H1 (cell line): ENCODE results near the gene RAMP1. TPM values are rescaled to one million over a fixed set of nuclear protein-coding genes. Genes with fewer than 3 reads are reported as not detected.

Experiments used
- CTCF ChIA-PET: fragments of 300-600 bp; sonication (Branson Sonifier 250); formaldehyde crosslinking; loops from one replicate; lab custom pipeline; 2021; ENCODE audit not compliant: partially characterized antibody; lab: Charles Lee
- POLR2A ChIA-PET: fragments of 300-600 bp; sonication (Branson Sonifier 250); formaldehyde crosslinking; loops from one replicate; lab custom pipeline; 2021; ENCODE audit warnings: inconsistent platforms; ENCODE audit not compliant: partially characterized antibody; lab: Charles Lee
- DNase-seq, 2 experiments: peaks; one replicate each; pipeline versions ENCODE4 v3.0.0 to v3.0.0-alpha.2; 2010 to 2022; ENCODE audit warnings: low spot score in 2 of 2, low read depth in 1 of 2, mixed read lengths in 1 of 2
- FAIRE-seq: peaks from 2 replicates; lab custom pipeline; 2011; peaks lifted over from hg19 to GRCh38; lab: Jason Lieb, UNC
- H2AFZ ChIP-seq: 2 replicates; pipeline ENCODE4 v1.8.1; 2012; ENCODE audit warnings: low read length, inconsistent platforms
- H2AK5ac ChIP-seq: 2 replicates; pipeline ENCODE4 v1.6.1; 2013; ENCODE audit warnings: low read depth, low read length
- H2BK120ac ChIP-seq: replicated peaks from 2 replicates; pipeline ENCODE3; 2013; ENCODE audit warnings: low read depth, low read length, inconsistent platforms
- H2BK12ac ChIP-seq: 2 replicates; pipeline ENCODE4 v1.6.1; 2013; ENCODE audit warnings: low read depth, low read length
- H2BK15ac ChIP-seq: 2 replicates; pipeline ENCODE4 v1.6.1; 2013; ENCODE audit warnings: low read length
- H2BK20ac ChIP-seq: 2 replicates; pipeline ENCODE4 v1.6.1; 2013; ENCODE audit warnings: low read length
- H2BK5ac ChIP-seq: 2 replicates; pipeline ENCODE4 v1.6.1; 2013; ENCODE audit warnings: low read depth, low read length
- H3K14ac ChIP-seq: 2 replicates; pipeline ENCODE4 v1.6.1; 2013; ENCODE audit warnings: inconsistent platforms; ENCODE audit not compliant: insufficient read length
- H3K18ac ChIP-seq: 2 replicates; pipeline ENCODE4 v1.6.1; 2013; ENCODE audit warnings: low read length; ENCODE audit errors: extremely low read depth
- H3K23ac ChIP-seq: 2 replicates; pipeline ENCODE4 v1.6.1; 2013; ENCODE audit warnings: inconsistent platforms; ENCODE audit not compliant: insufficient read length
- H3K23me2 ChIP-seq: 2 replicates; pipeline ENCODE4 v1.6.1; 2013; ENCODE audit warnings: low read depth, low read length
- H3K27ac ChIP-seq: 2 replicates; pipeline ENCODE4 v1.6.1; 2011; ENCODE audit warnings: low read depth, low read length, inconsistent platforms
- H3K27me3 ChIP-seq, 4 experiments: replicated peaks in 1 of 4; 1 replicate in 1 of 4; 2 replicates in 3 of 4; pipeline versions ENCODE4 v1.6.1 to v1.8.1; 2011 to 2013; ENCODE audit warnings: low read length in 3 of 4, mild to moderate bottlenecking in 3 of 4, inconsistent platforms in 2 of 4, mixed read lengths in 2 of 4, moderate library complexity in 1 of 4; ENCODE audit not compliant: control insufficient read depth in 3 of 4, insufficient read depth in 3 of 4; ENCODE audit errors: extremely low read depth in 1 of 4
- H3K36me3 ChIP-seq, 4 experiments: 2 replicates each; pipeline versions ENCODE4 v1.6.1 to v1.8.1; 2011 to 2013; ENCODE audit warnings: mild to moderate bottlenecking in 4 of 4, low read length in 3 of 4, moderate library complexity in 2 of 4, control low read depth in 1 of 4, inconsistent platforms in 1 of 4; ENCODE audit not compliant: insufficient read depth in 4 of 4, control insufficient read depth in 2 of 4
- H3K4ac ChIP-seq: replicated peaks from 2 replicates; pipeline ENCODE3; 2013; ENCODE audit warnings: low read length, low read depth, mixed read lengths, inconsistent platforms; ENCODE audit not compliant: insufficient read length
- H3K4me1 ChIP-seq, 4 experiments: replicated peaks in 1 of 4; 1 replicate in 1 of 4; 2 replicates in 3 of 4; pipeline versions ENCODE4 v1.6.1 to v1.8.1; 2011 to 2013; ENCODE audit warnings: low read length in 3 of 4, inconsistent platforms in 2 of 4, mixed read lengths in 1 of 4; ENCODE audit not compliant: insufficient read depth in 4 of 4, control insufficient read depth in 3 of 4
- H3K4me2 ChIP-seq, 2 experiments: 2 replicates each; pipeline versions ENCODE4 v1.6.1 to v1.8.1; 2011 to 2013; ENCODE audit warnings: low read depth in 2 of 2, low read length in 2 of 2, control low read depth in 1 of 2, inconsistent platforms in 1 of 2, mild to moderate bottlenecking in 1 of 2; ENCODE audit not compliant: insufficient read depth in 1 of 2
- H3K4me3 ChIP-seq, 4 experiments: fragments of 200-600, 300-600 bp in 1 of 4; sonication (generic), shearing (Covaris generic), sonication (Bioruptor Twin) in 1 of 4; 2 replicates each; pipeline versions ENCODE4 v1.5.1 to v1.8.1; 2011 to 2016; ENCODE audit warnings: low read length in 4 of 4, low read depth in 3 of 4, control low read depth in 2 of 4, inconsistent platforms in 2 of 4, mild to moderate bottlenecking in 2 of 4, mixed read lengths in 1 of 4, moderate library complexity in 1 of 4; ENCODE audit not compliant: insufficient read depth in 2 of 4; ENCODE audit errors: extremely low read depth in 1 of 4
- H3K56ac ChIP-seq: replicated peaks from 2 replicates; pipeline ENCODE3; 2013; ENCODE audit warnings: low read depth, mild to moderate bottlenecking, mixed read lengths, low read length, inconsistent platforms; ENCODE audit not compliant: insufficient read length
- H3K79me1 ChIP-seq: 2 replicates; pipeline ENCODE4 v1.6.1; 2013; ENCODE audit warnings: low read depth, low read length, control low read depth
- H3K79me2 ChIP-seq, 2 experiments: 2 replicates each; pipeline versions ENCODE4 v1.6.1 to v1.8.1; 2012 to 2013; ENCODE audit warnings: low read length in 2 of 2, mild to moderate bottlenecking in 2 of 2, inconsistent platforms in 1 of 2; ENCODE audit not compliant: insufficient read depth in 2 of 2, control insufficient read depth in 1 of 2
- H3K9ac ChIP-seq, 4 experiments: replicated peaks in 1 of 4; 1 replicate in 1 of 4; 2 replicates in 3 of 4; pipeline versions ENCODE4 v1.6.1 to v1.8.1; 2011 to 2013; ENCODE audit warnings: low read depth in 3 of 4, low read length in 3 of 4, control low read depth in 2 of 4, mild to moderate bottlenecking in 2 of 4, moderate library complexity in 2 of 4, inconsistent platforms in 1 of 4; ENCODE audit errors: extremely low read depth in 1 of 4
- H3K9me3 ChIP-seq, 2 experiments: 2 replicates each; pipeline versions ENCODE4 v1.6.1 to v1.8.1; 2012 to 2013; ENCODE audit warnings: mild to moderate bottlenecking in 2 of 2, moderate library complexity in 2 of 2, control low read depth in 1 of 2, inconsistent platforms in 1 of 2, low read depth in 1 of 2, low read length in 1 of 2, mixed read lengths in 1 of 2; ENCODE audit not compliant: insufficient read depth in 2 of 2
- H4K20me1 ChIP-seq, 2 experiments: replicated peaks in 1 of 2; 2 replicates each; pipeline versions ENCODE3 to v1.8.1; 2011 to 2013; ENCODE audit warnings: inconsistent platforms in 2 of 2, low read length in 2 of 2, mild to moderate bottlenecking in 1 of 2; ENCODE audit not compliant: insufficient read depth in 2 of 2, control insufficient read depth in 1 of 2
- H4K5ac ChIP-seq: 2 replicates; pipeline ENCODE4 v1.6.1; 2013; ENCODE audit warnings: low read length, low read depth, mixed read lengths, inconsistent platforms; ENCODE audit not compliant: insufficient read length
- H4K8ac ChIP-seq: 2 replicates; pipeline ENCODE4 v1.8.0; 2013; ENCODE audit warnings: mild to moderate bottlenecking, moderate library complexity, low read length, inconsistent platforms; ENCODE audit not compliant: insufficient read depth; ENCODE audit errors: extremely low read depth
- H4K91ac ChIP-seq: replicated peaks from 2 replicates; pipeline ENCODE3; 2013; ENCODE audit warnings: low read length, mixed read lengths, inconsistent platforms; ENCODE audit not compliant: insufficient read length
- BACH1 ChIP-seq: IDR thresholded peaks from 2 replicates; pipeline ENCODE4 v1.6.1; 2012; ENCODE audit warnings: low read length, improper control_type of control experiment
- BRCA1 ChIP-seq: IDR thresholded peaks from 2 replicates; pipeline ENCODE4 v1.6.1; 2012; ENCODE audit warnings: low read depth, low read length, improper control_type of control experiment
- RXRA ChIP-seq: IDR thresholded peaks from 2 replicates; pipeline ENCODE4 v1.6.1; 2011; ENCODE audit warnings: low read depth, mild to moderate bottlenecking, low read length, moderate library complexity; ENCODE audit not compliant: insufficient read depth
- SIRT6 ChIP-seq: IDR thresholded peaks from one replicate; pipeline ENCODE4 v1.7.1; 2012; ENCODE audit warnings: low read length, inconsistent platforms
- WGBS, 2 experiments: shearing (Covaris generic) in 1 of 2; methylation state at CpG; one replicate each; pipeline versions ENCODE4 v1.1.6 to v1.1.7; 2013 to 2015; ENCODE audit warnings: low lambda C conversion rate in 2 of 2, mixed read lengths in 2 of 2, inconsistent platforms in 1 of 2, low coverage in 1 of 2, missing lambda C conversion rate in 1 of 2; ENCODE audit not compliant: insufficient replicate concordance in 2 of 2, insufficient coverage in 1 of 2, insufficient read length in 1 of 2; ENCODE audit errors: extremely low coverage in 1 of 2, missing lambda C conversion rate in 1 of 2; 5-methylcytosine and 5-hydroxymethylcytosine counted together
- polyA plus RNA-seq, 7 experiments: library from polyadenylated mRNA; depleted of rRNA in 3 of 7; stranded (reverse) in 5 of 7; unstranded in 2 of 7; fragments of >200 nt in 5 of 7; fragments of 200-250 nt in 2 of 7; gene quantifications; 1 replicate in 5 of 7; 2 replicates in 1 of 7; 4 replicates in 1 of 7; pipeline versions ENCODE4 v1.2.1 to v1.2.3, GENCODE V29; 2011 to 2013; ENCODE audit warnings: missing spikeins in 2 of 7, mixed read lengths in 2 of 7
- total RNA-seq: library from RNA; stranded (reverse); fragmentation: NEBNext Ultra II Directional; extraction: Animal tissue kit (Norgen Biotek cat#: 25700); gene quantifications from 2 replicates; pipeline ENCODE4 v1.2.1, GENCODE V29; 2021
- TF ChIP-seq, protein P1 (sequence below): IDR thresholded peaks from 2 replicates; pipeline ENCODE4 v1.6.1; 2012; ENCODE audit warnings: inconsistent platforms
- TF ChIP-seq, protein P2 (sequence below): IDR thresholded peaks from 2 replicates; pipeline ENCODE4 v1.6.1; 2011; ENCODE audit warnings: low read length, improper control_type of control experiment

Gene RAMP1
- total and polyA plus RNA-seq, 2 of the 8 experiments (the other 6 are each of a cell fraction or from before 2014, with no cell fraction given) = 0.65 to 4.3 TPM

DNA sequence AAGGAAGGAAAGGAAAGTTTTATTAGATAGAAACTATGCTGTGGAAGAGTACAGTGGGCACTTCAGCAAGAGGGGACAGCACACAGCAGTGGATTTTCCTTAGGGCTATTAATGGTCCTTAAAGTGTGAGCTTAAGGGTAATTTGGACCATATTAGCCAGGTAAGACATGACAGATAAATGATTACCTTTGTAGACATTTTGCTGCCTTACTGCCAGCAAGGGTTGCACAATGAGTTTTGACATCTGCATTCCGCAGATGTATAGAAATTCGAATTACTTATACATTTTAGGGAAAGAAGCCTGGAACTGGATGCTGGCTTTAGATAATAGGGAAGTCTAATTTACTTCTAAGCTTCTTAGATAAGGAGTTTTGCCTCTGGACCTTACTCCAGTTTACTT, 93.4 kb downstream of the RAMP1 start:
- no peak overlapping the region for H2AK5ac ChIP-seq
- 0 out of 2 replicates have a peak overlapping the region, but pooled peaks have one; percentile 19 for H3K18ac ChIP-seq
- no peak overlapping the region for H2AFZ ChIP-seq
- TF ChIP-seq, protein P1, sequence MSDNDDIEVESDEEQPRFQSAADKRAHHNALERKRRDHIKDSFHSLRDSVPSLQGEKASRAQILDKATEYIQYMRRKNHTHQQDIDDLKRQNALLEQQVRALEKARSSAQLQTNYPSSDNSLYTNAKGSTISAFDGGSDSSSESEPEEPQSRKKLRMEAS = no peak
- no peak for TF ChIP-seq SIRT6
- TF ChIP-seq, protein P2, sequence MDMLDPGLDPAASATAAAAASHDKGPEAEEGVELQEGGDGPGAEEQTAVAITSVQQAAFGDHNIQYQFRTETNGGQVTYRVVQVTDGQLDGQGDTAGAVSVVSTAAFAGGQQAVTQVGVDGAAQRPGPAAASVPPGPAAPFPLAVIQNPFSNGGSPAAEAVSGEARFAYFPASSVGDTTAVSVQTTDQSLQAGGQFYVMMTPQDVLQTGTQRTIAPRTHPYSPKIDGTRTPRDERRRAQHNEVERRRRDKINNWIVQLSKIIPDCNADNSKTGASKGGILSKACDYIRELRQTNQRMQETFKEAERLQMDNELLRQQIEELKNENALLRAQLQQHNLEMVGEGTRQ = no peak
- TF ChIP-seq BRCA1 = no peak
- TF ChIP-seq RXRA = no peak
- no peak for TF ChIP-seq BACH1
- TF ChIP-seq, all 59 proteins: peak for 0
- H3K4me2 ChIP-seq = no peak overlapping the region
- FAIRE-seq (no peak), DNase-seq (no peak)
- no peaks in the 10 kb centered on the region for H4K20me1 ChIP-seq
- no peak overlapping the region for H3K14ac ChIP-seq
- H4K8ac ChIP-seq = no peak overlapping the region
- H3K27me3 ChIP-seq = peaks cover 0 to 18% (median 10%) of the 10 kb centered on the region in 4 experiments; a peak in 5 of 7 replicates
- H3K9ac ChIP-seq = no peak overlapping the region
- WGBS, 2 experiments = 81% methylated on average over 2 of the region's 2 CpGs; no CpG with 5 or more reads in 1 of the 2 experiments
- H3K4me3 ChIP-seq = no peak overlapping the region
- no peak overlapping the region for H4K91ac ChIP-seq
- peaks cover 8% of the 10 kb centered on the region; the same call in 1 of the 2 replicates for H3K23me2 ChIP-seq
- no peak overlapping the region for H2BK12ac ChIP-seq
- H2BK5ac ChIP-seq = no peak overlapping the region
- ChIA-PET POLR2A (interaction anchor here (1.2 kb wide), 1 partner anchor 10 kb away, joined by 3 read pairs; no protein-coding TSS in a partner anchor), CTCF (interaction anchor here (1.1 to 1.6 kb wide), 2 partner anchors 17 to 26 kb away, joined by 3 read pairs; no protein-coding TSS in a partner anchor)
- peaks cover 0 to 3% (median 0%) of the 10 kb centered on the region in 4 experiments; a peak in 1 of 7 replicates for H3K4me1 ChIP-seq
- no peak overlapping the region for H2BK20ac ChIP-seq
- no peak overlapping the region for H2BK120ac ChIP-seq
- no peak overlapping the region for H3K27ac ChIP-seq
- no peak overlapping the region for H3K23ac ChIP-seq
- no peak overlapping the region for H2BK15ac ChIP-seq
- H3K36me3 ChIP-seq = no peaks in the 10 kb centered on the region
- H3K79me1 ChIP-seq = no peaks in the 10 kb centered on the region
- H4K5ac ChIP-seq = no peak overlapping the region
- H3K9me3 ChIP-seq = no peaks in the 10 kb centered on the region
- no peak overlapping the region for H3K56ac ChIP-seq
- no peak overlapping the region for H3K4ac ChIP-seq
- no peaks in the 10 kb centered on the region for H3K79me2 ChIP-seq
